ENCODE data around the gene ZC3H7A.

Gene ZC3H7A

DNA sequence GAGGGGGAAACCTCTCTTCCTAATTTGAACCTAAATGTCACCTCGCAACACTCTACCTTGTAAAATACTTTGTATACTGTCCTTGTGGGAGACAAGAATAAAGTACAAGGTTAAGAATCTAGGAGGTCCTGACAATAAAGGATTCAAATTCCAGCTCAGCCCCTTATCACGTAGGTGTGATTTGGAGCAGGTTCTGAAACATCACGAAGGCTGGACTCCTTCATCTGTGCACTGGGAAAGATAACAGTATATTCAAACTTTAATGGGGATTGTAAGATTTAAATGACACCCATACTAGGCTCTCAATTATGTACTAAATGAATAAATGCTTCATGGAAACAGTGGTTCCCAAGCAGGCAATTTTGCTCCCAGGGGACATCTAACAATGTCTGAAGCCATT, 56.5 kb downstream of the ZC3H7A start:
- no peak for DNase-seq (ENCODE audit: low spot score)
- H2BK15ac ChIP-seq (ENCODE audit: low read length) = no peak overlapping the region
- no peak overlapping the region for H3K4me3 ChIP-seq (ENCODE audit: low read length in 2 of 2)
- no peak overlapping the region for H3K4me2 ChIP-seq (ENCODE audit: insufficient read depth, low read length, poor library complexity, severe bottlenecking)
- no peaks in the 10 kb centered on the region for H3K27me3 ChIP-seq (ENCODE audit: control insufficient read depth in 3 of 3, insufficient read depth in 3 of 3, low read depth in 1 of 3, low read length in 3 of 3)
- no peak overlapping the region for H2BK120ac ChIP-seq (ENCODE audit: low read depth, low read length)
- peaks cover 0 to 6% of the 10 kb centered on the region in 2 donors for H3K4me1 ChIP-seq (ENCODE audit: control insufficient read depth in 2 of 2, insufficient read depth in 1 of 2, low read depth in 1 of 2, low read length in 2 of 2)
- H3K79me1 ChIP-seq (ENCODE audit: low read depth, low read length) = peaks cover 6% of the 10 kb centered on the region
- H3K27ac ChIP-seq (replicated peaks; ENCODE audit: low read length) = no peak overlapping the region
- H2AFZ ChIP-seq (ENCODE audit: low read length) = no peak overlapping the region
- no peak overlapping the region for H3K14ac ChIP-seq (ENCODE audit: low read length)
- no peak overlapping the region for H3K4ac ChIP-seq (ENCODE audit: low read length)
- no peak overlapping the region for H4K8ac ChIP-seq (ENCODE audit: low read depth, low read length)
- H3K9me3 ChIP-seq (replicated peaks in 1 of 2; ENCODE audit: control insufficient read depth in 2 of 2, insufficient read depth in 1 of 2, low read depth in 1 of 2, low read length in 2 of 2) = peaks cover 0 to 8% of the 10 kb centered on the region in 2 donors
- H3K23ac ChIP-seq (ENCODE audit: low read depth, low read length, poor library complexity) = no peak overlapping the region
- H3K9ac ChIP-seq (ENCODE audit: low read depth, low read length, poor library complexity) = no peak overlapping the region
- no peak overlapping the region for H3K18ac ChIP-seq (ENCODE audit: low read length)
- peaks cover 7 to 42% of the 10 kb centered on the region in 2 donors for H3K36me3 ChIP-seq (replicated peaks in 1 of 2; ENCODE audit: control insufficient read depth in 2 of 2, insufficient read depth in 2 of 2, low read length in 2 of 2)
- no CpG with 5 or more reads among the region's 3 CpGs for WGBS, 2 donors (ENCODE audit: extremely low coverage in 2 of 2, insufficient read length in 2 of 2, insufficient replicate concordance in 1 of 2)
- no peak overlapping the region for H2BK12ac ChIP-seq (ENCODE audit: low read length)
- H2AK5ac ChIP-seq (ENCODE audit: low read depth, low read length) = no peak overlapping the region
- H4K91ac ChIP-seq (ENCODE audit: low read depth, low read length, poor library complexity) = no peak overlapping the region
- no peak overlapping the region for H2BK5ac ChIP-seq (ENCODE audit: low read length)

DNA sequence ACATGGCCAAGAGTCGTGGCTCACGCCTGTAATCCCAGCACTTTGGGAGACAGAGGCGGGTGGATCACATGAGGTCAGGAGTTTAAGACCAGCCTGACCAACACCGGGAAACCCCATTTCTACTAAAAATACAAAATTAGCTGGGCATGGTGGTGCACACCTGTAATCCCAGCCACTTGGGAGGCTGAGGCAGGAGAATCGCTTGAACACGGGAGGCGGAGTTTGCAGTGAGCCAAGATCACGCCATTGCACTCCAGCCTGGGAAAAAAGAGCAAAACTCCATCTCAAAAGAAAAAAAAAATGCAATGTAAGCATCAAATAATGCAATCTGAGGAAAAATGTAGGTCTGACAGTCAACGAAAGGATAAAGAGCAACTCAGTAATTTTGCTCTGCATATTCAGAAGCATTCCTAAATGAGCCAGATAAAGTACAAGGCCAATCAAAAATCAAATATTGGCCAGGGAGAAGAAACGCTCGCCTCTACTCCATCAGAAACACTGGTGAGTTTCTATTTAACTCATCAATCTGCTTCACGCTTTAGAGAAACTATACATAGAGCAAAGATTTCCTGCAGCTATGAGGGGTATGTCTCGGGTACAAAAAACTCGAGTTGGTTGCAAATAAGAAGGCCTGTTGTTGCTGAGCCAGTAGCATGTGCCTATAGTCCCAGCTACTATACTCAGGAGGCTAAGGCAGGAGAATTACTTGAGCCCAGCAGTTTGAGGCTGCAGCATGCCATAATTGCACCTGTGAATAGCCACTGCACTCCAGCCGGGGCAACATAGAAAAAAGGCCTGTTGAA, 58.1 kb downstream of the ZC3H7A start:
- peaks cover 0 to 6% of the 10 kb centered on the region in 2 donors for H3K4me1 ChIP-seq (ENCODE audit: control insufficient read depth in 2 of 2, insufficient read depth in 1 of 2, low read depth in 1 of 2, low read length in 2 of 2)
- no peak overlapping the region for H3K23ac ChIP-seq (ENCODE audit: low read depth, low read length, poor library complexity)
- no peak overlapping the region for H3K9ac ChIP-seq (ENCODE audit: low read depth, low read length, poor library complexity)
- no peak overlapping the region for H2BK120ac ChIP-seq (ENCODE audit: low read depth, low read length)
- no peak overlapping the region for H3K4me3 ChIP-seq (ENCODE audit: low read length in 2 of 2)
- no peak overlapping the region for H3K14ac ChIP-seq (ENCODE audit: low read length)
- no peak overlapping the region for H2BK15ac ChIP-seq (ENCODE audit: low read length)
- peaks cover 6% of the 10 kb centered on the region for H3K79me1 ChIP-seq (ENCODE audit: low read depth, low read length)
- no peak overlapping the region for H2AK5ac ChIP-seq (ENCODE audit: low read depth, low read length)
- no peak overlapping the region for H3K27ac ChIP-seq (replicated peaks; ENCODE audit: low read length)
- no CpG with 5 or more reads among the region's 15 CpGs for WGBS, 2 donors (ENCODE audit: extremely low coverage in 2 of 2, insufficient read length in 2 of 2, insufficient replicate concordance in 1 of 2)
- DNase-seq (ENCODE audit: low spot score) = no peak
- H2BK12ac ChIP-seq (ENCODE audit: low read length) = no peak overlapping the region
- peaks cover 10 to 59% of the 10 kb centered on the region in 2 donors for H3K36me3 ChIP-seq (replicated peaks in 1 of 2; ENCODE audit: control insufficient read depth in 2 of 2, insufficient read depth in 2 of 2, low read length in 2 of 2)
- H3K27me3 ChIP-seq (ENCODE audit: control insufficient read depth in 3 of 3, insufficient read depth in 3 of 3, low read depth in 1 of 3, low read length in 3 of 3) = no peaks in the 10 kb centered on the region
- no peak overlapping the region for H4K91ac ChIP-seq (ENCODE audit: low read depth, low read length, poor library complexity)
- H3K9me3 ChIP-seq (replicated peaks in 1 of 2; ENCODE audit: control insufficient read depth in 2 of 2, insufficient read depth in 1 of 2, low read depth in 1 of 2, low read length in 2 of 2) = peaks cover 0 to 8% of the 10 kb centered on the region in 2 donors
- H3K4ac ChIP-seq (ENCODE audit: low read length) = no peak overlapping the region
- no peak overlapping the region for H3K18ac ChIP-seq (ENCODE audit: low read length)
- no peak overlapping the region for H2BK5ac ChIP-seq (ENCODE audit: low read length)
- no peak overlapping the region for H4K8ac ChIP-seq (ENCODE audit: low read depth, low read length)
- no peak overlapping the region for H2AFZ ChIP-seq (ENCODE audit: low read length)
- H3K4me2 ChIP-seq (ENCODE audit: insufficient read depth, low read length, poor library complexity, severe bottlenecking) = no peak overlapping the region

DNA sequence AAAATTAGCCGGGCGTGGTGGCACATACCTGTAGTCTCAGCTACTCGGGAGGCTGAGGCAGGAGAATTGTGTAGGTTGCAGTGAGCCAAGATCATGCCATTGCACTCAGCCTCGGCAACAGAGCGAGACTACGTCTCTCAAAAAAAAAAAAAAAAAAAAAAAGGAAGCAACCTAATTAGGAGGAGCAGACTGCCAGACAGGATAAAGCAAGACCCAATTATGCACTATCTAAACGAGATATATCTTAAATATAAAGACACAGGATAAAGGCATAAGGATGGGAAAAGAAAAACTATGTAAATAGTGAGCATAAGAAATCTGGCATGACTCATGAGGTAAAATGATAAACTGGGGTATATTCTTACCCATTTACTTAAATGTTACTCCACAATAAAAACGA, 59.3 kb downstream of the ZC3H7A start:
- peaks cover 10 to 69% of the 10 kb centered on the region in 2 donors for H3K36me3 ChIP-seq (replicated peaks in 1 of 2; ENCODE audit: control insufficient read depth in 2 of 2, insufficient read depth in 2 of 2, low read length in 2 of 2)
- no peak overlapping the region for H3K4me2 ChIP-seq (ENCODE audit: insufficient read depth, low read length, poor library complexity, severe bottlenecking)
- H2BK5ac ChIP-seq (ENCODE audit: low read length) = no peak overlapping the region
- H2AK5ac ChIP-seq (ENCODE audit: low read depth, low read length) = no peak overlapping the region
- no peak for DNase-seq (ENCODE audit: low spot score)
- no peak overlapping the region for H3K4me3 ChIP-seq (ENCODE audit: low read length in 2 of 2)
- no peak overlapping the region for H3K9ac ChIP-seq (ENCODE audit: low read depth, low read length, poor library complexity)
- H3K14ac ChIP-seq (ENCODE audit: low read length) = no peak overlapping the region
- H3K9me3 ChIP-seq (replicated peaks in 1 of 2; ENCODE audit: control insufficient read depth in 2 of 2, insufficient read depth in 1 of 2, low read depth in 1 of 2, low read length in 2 of 2) = peaks cover 0 to 8% of the 10 kb centered on the region in 2 donors
- H2BK15ac ChIP-seq (ENCODE audit: low read length) = no peak overlapping the region
- no peak overlapping the region for H2BK120ac ChIP-seq (ENCODE audit: low read depth, low read length)
- H3K18ac ChIP-seq (ENCODE audit: low read length) = no peak overlapping the region
- no CpG with 5 or more reads among the region's 8 CpGs for WGBS, 2 donors (ENCODE audit: extremely low coverage in 2 of 2, insufficient read length in 2 of 2, insufficient replicate concordance in 1 of 2)
- H4K91ac ChIP-seq (ENCODE audit: low read depth, low read length, poor library complexity) = no peak overlapping the region
- H3K4me1 ChIP-seq (ENCODE audit: control insufficient read depth in 2 of 2, insufficient read depth in 1 of 2, low read depth in 1 of 2, low read length in 2 of 2) = peaks cover 0 to 6% of the 10 kb centered on the region in 2 donors
- no peak overlapping the region for H2BK12ac ChIP-seq (ENCODE audit: low read length)
- no peaks in the 10 kb centered on the region for H3K27me3 ChIP-seq (ENCODE audit: control insufficient read depth in 3 of 3, insufficient read depth in 3 of 3, low read depth in 1 of 3, low read length in 3 of 3)
- no peak overlapping the region for H3K27ac ChIP-seq (replicated peaks; ENCODE audit: low read length)
- no peak overlapping the region for H2AFZ ChIP-seq (ENCODE audit: low read length)
- peaks cover 6% of the 10 kb centered on the region for H3K79me1 ChIP-seq (ENCODE audit: low read depth, low read length)
- H3K4ac ChIP-seq (ENCODE audit: low read length) = no peak overlapping the region
- no peak overlapping the region for H3K23ac ChIP-seq (ENCODE audit: low read depth, low read length, poor library complexity)
- H4K8ac ChIP-seq (ENCODE audit: low read depth, low read length) = no peak overlapping the region

DNA sequence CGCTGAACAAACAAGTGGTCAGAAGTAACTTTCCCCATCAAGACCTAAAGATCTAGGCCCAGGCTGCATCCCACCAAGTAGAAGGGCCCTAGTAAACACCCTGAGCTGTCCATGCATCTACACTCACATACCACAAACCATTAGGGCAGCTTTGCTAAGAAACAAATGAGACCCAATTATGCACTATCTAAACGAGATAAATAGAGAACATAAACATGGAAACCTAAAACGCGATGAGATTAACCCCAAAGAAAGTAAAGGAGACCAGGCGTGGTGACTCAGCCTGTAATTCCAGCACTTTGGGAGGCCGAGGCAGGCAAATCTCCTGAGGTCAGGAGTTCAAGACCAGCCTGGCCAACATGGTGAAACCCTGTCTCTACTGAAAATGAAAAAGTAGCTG, 60.2 kb downstream of the ZC3H7A start:
- H4K8ac ChIP-seq (ENCODE audit: low read depth, low read length) = no peak overlapping the region
- peaks cover 0 to 6% of the 10 kb centered on the region in 2 donors for H3K4me1 ChIP-seq (ENCODE audit: control insufficient read depth in 2 of 2, insufficient read depth in 1 of 2, low read depth in 1 of 2, low read length in 2 of 2)
- H2BK12ac ChIP-seq (ENCODE audit: low read length) = no peak overlapping the region
- WGBS, 2 donors (ENCODE audit: extremely low coverage in 2 of 2, insufficient read length in 2 of 2, insufficient replicate concordance in 1 of 2) = no CpG with 5 or more reads among the region's 6 CpGs
- H2AFZ ChIP-seq (ENCODE audit: low read length) = no peak overlapping the region
- H2AK5ac ChIP-seq (ENCODE audit: low read depth, low read length) = no peak overlapping the region
- no peak overlapping the region for H3K27ac ChIP-seq (replicated peaks; ENCODE audit: low read length)
- no peak overlapping the region for H3K18ac ChIP-seq (ENCODE audit: low read length)
- H3K4me3 ChIP-seq (ENCODE audit: low read length in 2 of 2) = no peak overlapping the region
- no peak overlapping the region for H2BK5ac ChIP-seq (ENCODE audit: low read length)
- no peaks in the 10 kb centered on the region for H3K27me3 ChIP-seq (ENCODE audit: control insufficient read depth in 3 of 3, insufficient read depth in 3 of 3, low read depth in 1 of 3, low read length in 3 of 3)
- peaks cover 10 to 77% of the 10 kb centered on the region in 2 donors for H3K36me3 ChIP-seq (replicated peaks in 1 of 2; ENCODE audit: control insufficient read depth in 2 of 2, insufficient read depth in 2 of 2, low read length in 2 of 2)
- no peak overlapping the region for H2BK120ac ChIP-seq (ENCODE audit: low read depth, low read length)
- H3K4me2 ChIP-seq (ENCODE audit: insufficient read depth, low read length, poor library complexity, severe bottlenecking) = no peak overlapping the region
- no peak overlapping the region for H3K14ac ChIP-seq (ENCODE audit: low read length)
- H3K79me1 ChIP-seq (ENCODE audit: low read depth, low read length) = peaks cover 3% of the 10 kb centered on the region
- no peak overlapping the region for H4K91ac ChIP-seq (ENCODE audit: low read depth, low read length, poor library complexity)
- H3K9ac ChIP-seq (ENCODE audit: low read depth, low read length, poor library complexity) = no peak overlapping the region
- H2BK15ac ChIP-seq (ENCODE audit: low read length) = no peak overlapping the region
- DNase-seq (ENCODE audit: low spot score) = no peak
- H3K23ac ChIP-seq (ENCODE audit: low read depth, low read length, poor library complexity) = no peak overlapping the region
- no peak overlapping the region for H3K4ac ChIP-seq (ENCODE audit: low read length)
- H3K9me3 ChIP-seq (replicated peaks in 1 of 2; ENCODE audit: control insufficient read depth in 2 of 2, insufficient read depth in 1 of 2, low read depth in 1 of 2, low read length in 2 of 2) = peaks cover 0 to 8% of the 10 kb centered on the region in 2 donors
